Caco-2 (cell line): ENCODE results near the gene ADGRD1. TPM values are rescaled to one million over a fixed set of nuclear protein-coding genes. Genes with fewer than 3 reads are reported as not detected.

ENCODE experiments used
- BruUV-seq: library from RNA; stranded (reverse); fragments of 400-500 nt; replicated peaks from 2 replicates; lab custom pipeline; 2021; lab: Mats Ljungman, UMichigan
- CTCF ChIA-PET: fragments of 300-600 bp; sonication (Branson Sonifier 250); formaldehyde crosslinking; loops from one replicate; lab custom pipeline; 2022; ENCODE audit warnings: antibody characterized with exemption; lab: Charles Lee
- POLR2A ChIA-PET: fragments of 300-600 bp; sonication (Branson Sonifier 250); formaldehyde crosslinking; loops from one replicate; lab custom pipeline; 2022; ENCODE audit warnings: antibody characterized with exemption; lab: Charles Lee
- DNase-seq, 2 experiments: peaks; one replicate each; pipeline versions ENCODE4 v3.0.0 to v3.0.0-alpha.2; 2020 to 2022
- H3K27me3 ChIP-seq: replicated peaks from 2 replicates; pipeline ENCODE4 v1.6.0; 2011; ENCODE audit warnings: low read length; ENCODE audit not compliant: control insufficient read depth, insufficient read depth
- H3K36me3 ChIP-seq: 2 replicates; pipeline ENCODE4 v1.5.1; 2011; ENCODE audit warnings: low read length; ENCODE audit not compliant: control insufficient read depth, insufficient read depth
- H3K4me1 ChIP-seq: fragments of 250-450 bp; sonication (Bioruptor Pico); 2 replicates; pipeline ENCODE4 v1.5.1; 2020; ENCODE audit warnings: mild to moderate bottlenecking
- H3K4me3 ChIP-seq: 2 replicates; pipeline ENCODE4 v1.5.1; 2011; ENCODE audit warnings: low read depth, mild to moderate bottlenecking, control low read depth, low read length
- H3K9me3 ChIP-seq: fragments of 250-450 bp; sonication (Bioruptor Pico); 2 replicates; pipeline ENCODE4 v1.5.1; 2020; ENCODE audit warnings: mild to moderate bottlenecking, moderate library complexity
- H3K27ac Mint-ChIP-seq: one replicate; pipeline ENCODE4 v1.8.0; 2022; ENCODE audit warnings: mixed read lengths; ENCODE audit not compliant: unreplicated experiment
- H3K27me3 Mint-ChIP-seq: one replicate; pipeline ENCODE4 v1.8.0; 2022; ENCODE audit warnings: mixed read lengths; ENCODE audit not compliant: insufficient read depth, unreplicated experiment
- H3K36me3 Mint-ChIP-seq: one replicate; pipeline ENCODE4 v1.8.0; 2022; ENCODE audit warnings: mild to moderate bottlenecking, mixed read lengths; ENCODE audit not compliant: insufficient read depth, unreplicated experiment
- H3K4me1 Mint-ChIP-seq: one replicate; pipeline ENCODE4 v1.8.0; 2022; ENCODE audit warnings: low read depth, mixed read lengths; ENCODE audit not compliant: unreplicated experiment
- H3K4me3 Mint-ChIP-seq: one replicate; pipeline ENCODE4 v1.8.0; 2022; ENCODE audit warnings: mild to moderate bottlenecking, moderate library complexity, mixed read lengths; ENCODE audit not compliant: unreplicated experiment
- H3K9me3 Mint-ChIP-seq: one replicate; pipeline ENCODE4 v1.8.0; 2022; ENCODE audit warnings: mixed read lengths; ENCODE audit not compliant: unreplicated experiment
- CTCF ChIP-seq, 2 experiments: fragments of 200-600 bp in 1 of 2; IDR thresholded peaks; 1 replicate in 1 of 2; 2 replicates in 1 of 2; pipeline versions ENCODE4 v1.5.1 to v1.8.0; 2011 to 2022; ENCODE audit warnings: antibody characterized with exemption in 1 of 2, control low read depth in 1 of 2, inconsistent platforms in 1 of 2, low read depth in 1 of 2, low read length in 1 of 2, mild to moderate bottlenecking in 1 of 2, moderate library complexity in 1 of 2; ENCODE audit not compliant: insufficient read depth in 1 of 2, severe bottlenecking in 1 of 2, unreplicated experiment in 1 of 2
- intact Hi-C: fragments of 100-400 bp; cut with micrococcal nuclease; formaldehyde crosslinking; loops from one replicate; pipeline ENCODE4 v1.10.0; 2022; ENCODE audit not compliant: unreplicated experiment
- total RNA-seq: library from RNA; stranded (reverse); gene quantifications from 2 replicates; pipeline ENCODE4 v1.2.3, GENCODE V29; 2022

Gene ADGRD1
- total RNA-seq, 1 experiment from 2014 or later: 3.6 TPM

GRCh38 chr12:131153956-131154355 is 200.2 kb downstream of the ADGRD1 start:
- Histone ChIP-seq H3K27me3 (no peaks in the 10 kb centered on the region), H3K4me1 (no peaks in the 10 kb centered on the region), H3K36me3 (no peaks in the 10 kb centered on the region), H3K4me3 (no peak overlapping the region), H3K9me3 (no peaks in the 10 kb centered on the region)
- Mint-ChIP-seq H3K9me3 (no peaks in the 10 kb centered on the region), H3K36me3 (no peaks in the 10 kb centered on the region), H3K4me1 (no peaks in the 10 kb centered on the region), H3K27ac (no peak overlapping the region), H3K27me3 (no peaks in the 10 kb centered on the region), H3K4me3 (no peak overlapping the region)
- no peak for TF ChIP-seq CTCF (IDR thresholded peaks at IDR 0.05; ENCODE audit: insufficient read depth in 1 of 2, low read depth in 1 of 2, low read length in 1 of 2, severe bottlenecking in 1 of 2, unreplicated experiment in 1 of 2)
- no peak for DNase-seq
- ChIA-PET POLR2A (interaction anchor here (0.6 kb wide), 1 partner anchor 410 kb away, joined by 3 read pairs; no protein-coding TSS in a partner anchor), CTCF (no interaction called here)
- no TSS peak for BruUV-seq
- intact Hi-C loops: no loop called here

- intact Hi-C loops: no loop called here
- Mint-ChIP-seq H3K4me3 (no peak overlapping the region), H3K27ac (no peak overlapping the region), H3K27me3 (peaks cover 2% of the 10 kb centered on the region), H3K4me1 (no peaks in the 10 kb centered on the region), H3K36me3 (no peaks in the 10 kb centered on the region), H3K9me3 (no peaks in the 10 kb centered on the region)
- no peaks in the 10 kb centered on the region for H3K4me1 ChIP-seq
- no peak for DNase-seq
- no peak for TF ChIP-seq CTCF (IDR thresholded peaks at IDR 0.05; ENCODE audit: insufficient read depth in 1 of 2, low read depth in 1 of 2, low read length in 1 of 2, severe bottlenecking in 1 of 2, unreplicated experiment in 1 of 2)
- H3K27me3 ChIP-seq: no peaks in the 10 kb centered on the region
- H3K4me3 ChIP-seq: no peak overlapping the region
- POLR2A ChIA-PET: no interaction called here
- no TSS peak for BruUV-seq
- CTCF ChIA-PET: interaction anchor here (0.6 kb wide), 1 partner anchor 117 kb away, joined by 3 read pairs; no protein-coding TSS in a partner anchor
- no peaks in the 10 kb centered on the region for H3K36me3 ChIP-seq
- H3K9me3 ChIP-seq: no peaks in the 10 kb centered on the region
These were observed 201.4 kb downstream of the ADGRD1 start for GRCh38 chr12:131155131-131155530.

GRCh38 chr12:131157743-131158142 is 204.0 kb downstream of the ADGRD1 start:
- no peak for DNase-seq
- ChIA-PET CTCF (no interaction called here), POLR2A (no interaction called here)
- Mint-ChIP-seq H3K27ac (no peak overlapping the region), H3K4me1 (no peaks in the 10 kb centered on the region), H3K9me3 (no peaks in the 10 kb centered on the region), H3K36me3 (no peaks in the 10 kb centered on the region), H3K27me3 (peaks cover 9% of the 10 kb centered on the region), H3K4me3 (no peak overlapping the region)
- no peaks in the 10 kb centered on the region for H3K9me3 ChIP-seq
- no peaks in the 10 kb centered on the region for H3K36me3 ChIP-seq
- BruUV-seq: no TSS peak
- H3K27me3 ChIP-seq: no peaks in the 10 kb centered on the region
- H3K4me1 ChIP-seq: no peaks in the 10 kb centered on the region
- no peak overlapping the region for H3K4me3 ChIP-seq
- no peak for TF ChIP-seq CTCF (IDR thresholded peaks at IDR 0.05; ENCODE audit: insufficient read depth in 1 of 2, low read depth in 1 of 2, low read length in 1 of 2, severe bottlenecking in 1 of 2, unreplicated experiment in 1 of 2)
- intact Hi-C loops: no loop called here
